GM12873 (cell line): ENCODE measurements around the gene DHX32.
"Not testable (repeated sequence)": the region's sequence is repeated elsewhere in the genome, so short reads cannot be mapped to it uniquely, and the experiment has no call there.

Experiments used
- TF ChIP-seq, protein P1 (sequence below): IDR thresholded peaks from 2 replicates; pipeline ENCODE4 v1.5.1; 2012; ENCODE audit warnings: low read depth, mild to moderate bottlenecking, moderate library complexity, low read length, control low read depth; ENCODE audit not compliant: insufficient read depth; ENCODE audit errors: missing control alignments

Gene DHX32

DNA sequence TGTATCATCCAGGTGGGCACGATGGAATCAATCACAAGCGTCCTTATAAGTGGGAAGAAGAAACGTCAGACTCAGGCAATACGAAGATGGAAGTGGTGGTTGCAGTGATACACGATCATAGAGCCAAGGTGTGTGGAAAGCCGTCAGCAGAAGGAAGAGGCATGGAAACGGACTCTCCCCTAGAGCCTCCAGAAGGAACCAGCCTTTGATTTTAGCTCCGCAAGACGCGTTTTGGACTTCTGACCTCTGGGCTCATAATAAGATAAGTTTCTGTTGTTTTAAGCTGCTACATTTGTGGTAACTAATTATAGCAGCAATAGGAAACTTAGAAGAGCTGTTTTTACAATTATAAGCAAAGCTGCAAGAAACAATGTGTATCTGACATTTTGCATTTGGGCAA lies 30.1 kb upstream of the DHX32 start:
- TF ChIP-seq, protein P1, sequence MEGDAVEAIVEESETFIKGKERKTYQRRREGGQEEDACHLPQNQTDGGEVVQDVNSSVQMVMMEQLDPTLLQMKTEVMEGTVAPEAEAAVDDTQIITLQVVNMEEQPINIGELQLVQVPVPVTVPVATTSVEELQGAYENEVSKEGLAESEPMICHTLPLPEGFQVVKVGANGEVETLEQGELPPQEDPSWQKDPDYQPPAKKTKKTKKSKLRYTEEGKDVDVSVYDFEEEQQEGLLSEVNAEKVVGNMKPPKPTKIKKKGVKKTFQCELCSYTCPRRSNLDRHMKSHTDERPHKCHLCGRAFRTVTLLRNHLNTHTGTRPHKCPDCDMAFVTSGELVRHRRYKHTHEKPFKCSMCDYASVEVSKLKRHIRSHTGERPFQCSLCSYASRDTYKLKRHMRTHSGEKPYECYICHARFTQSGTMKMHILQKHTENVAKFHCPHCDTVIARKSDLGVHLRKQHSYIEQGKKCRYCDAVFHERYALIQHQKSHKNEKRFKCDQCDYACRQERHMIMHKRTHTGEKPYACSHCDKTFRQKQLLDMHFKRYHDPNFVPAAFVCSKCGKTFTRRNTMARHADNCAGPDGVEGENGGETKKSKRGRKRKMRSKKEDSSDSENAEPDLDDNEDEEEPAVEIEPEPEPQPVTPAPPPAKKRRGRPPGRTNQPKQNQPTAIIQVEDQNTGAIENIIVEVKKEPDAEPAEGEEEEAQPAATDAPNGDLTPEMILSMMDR: no peak

DNA sequence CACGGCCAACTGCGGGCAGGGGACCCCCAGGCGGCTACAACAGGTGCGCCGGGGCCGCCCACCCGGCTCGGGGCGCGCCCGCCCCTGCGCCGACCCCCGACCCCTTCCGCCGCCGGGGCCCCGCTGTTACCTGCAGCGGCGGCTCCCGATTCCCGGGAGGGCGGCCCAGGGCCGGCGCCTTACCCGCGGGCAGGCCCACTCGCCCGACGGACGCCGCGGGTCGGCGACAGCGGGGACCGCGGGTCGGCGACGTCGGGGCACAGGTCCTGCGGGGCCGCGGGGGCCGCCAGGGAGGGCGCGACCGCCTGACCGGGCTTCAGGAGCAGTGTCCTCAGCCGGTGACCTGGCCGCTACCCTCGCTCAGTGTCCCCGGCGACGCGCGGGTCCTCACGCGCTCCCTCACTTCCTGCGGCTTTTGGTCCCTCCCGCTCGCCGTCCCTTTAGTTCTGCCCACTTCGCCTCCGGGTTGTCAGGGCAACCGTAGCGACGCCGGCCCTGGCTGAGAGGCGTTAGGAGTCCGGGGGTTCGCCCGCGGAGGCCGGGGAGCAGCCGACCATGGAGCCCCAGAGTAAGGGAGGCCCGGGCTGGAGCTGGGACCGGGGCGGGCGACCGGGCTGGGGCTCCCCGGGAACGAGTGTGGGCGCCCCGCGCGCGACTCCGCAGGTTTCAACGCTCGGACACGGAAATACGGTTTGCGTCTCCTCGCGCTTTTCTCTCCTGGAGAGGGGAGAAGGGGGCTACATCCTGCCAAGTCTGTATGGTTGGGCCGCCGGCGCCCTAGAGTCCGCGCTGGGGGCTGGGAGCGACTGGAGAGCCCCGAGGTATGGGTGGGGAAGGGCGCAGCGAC lies 15.2 kb upstream of the DHX32 start, which contains the start of gene FANK1:
Gene FANK1, plus strand, starts transcription at position 477 of the 847 bp plus-strand sequence. Its CDS starts 79 bp downstream, at position 556.
- TF ChIP-seq, protein P1: not testable (repeated sequence)

DNA sequence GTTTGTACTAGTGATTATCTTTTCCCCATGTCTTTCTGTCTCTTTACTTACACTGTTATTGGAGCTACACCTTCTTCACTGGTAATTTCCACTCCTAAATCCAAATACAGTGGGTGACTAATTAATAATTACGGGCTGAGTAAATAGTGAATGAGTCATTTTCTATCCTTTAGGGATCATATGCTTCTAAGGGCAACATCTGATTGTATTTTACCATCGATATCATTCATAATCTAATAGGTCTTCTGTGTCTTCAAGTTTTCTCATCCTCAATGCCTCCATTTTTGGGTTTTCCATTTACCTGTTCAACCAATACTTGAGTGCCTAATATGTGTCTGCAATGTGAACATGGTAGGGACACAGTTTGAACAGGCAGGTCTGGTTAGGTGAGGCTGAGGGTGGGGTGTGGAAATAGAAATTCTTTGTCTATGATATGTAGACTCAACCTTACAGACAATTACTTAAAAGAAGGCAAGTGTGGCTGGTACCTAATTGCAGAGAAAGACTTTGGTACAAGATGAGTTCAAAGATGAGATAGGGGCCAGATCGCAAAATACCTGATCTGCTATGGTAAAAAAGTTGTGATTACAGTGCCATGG lies 5.9 kb upstream of the DHX32 start:
- TF ChIP-seq, protein P1: no peak

DNA sequence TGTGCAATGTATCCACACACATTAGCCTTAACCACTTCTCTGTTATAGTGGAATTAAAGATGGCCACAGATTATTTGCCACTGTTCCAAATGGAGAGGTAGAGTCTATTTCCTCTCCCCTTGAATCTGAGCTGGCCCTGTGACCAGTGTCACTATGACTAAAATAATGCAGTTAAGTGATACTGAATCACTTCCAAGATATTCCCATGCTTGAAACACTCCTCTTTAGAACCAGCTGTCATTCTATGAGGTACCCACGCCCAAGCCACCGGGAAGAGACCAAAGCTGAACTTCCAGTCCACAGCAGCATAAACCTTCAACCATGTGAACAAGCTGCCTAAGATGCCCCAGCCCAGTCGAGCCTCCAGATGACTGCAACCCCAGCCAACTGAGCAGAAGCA lies 2.1 kb upstream of the DHX32 start:
- TF ChIP-seq, protein P1: no peak

DNA sequence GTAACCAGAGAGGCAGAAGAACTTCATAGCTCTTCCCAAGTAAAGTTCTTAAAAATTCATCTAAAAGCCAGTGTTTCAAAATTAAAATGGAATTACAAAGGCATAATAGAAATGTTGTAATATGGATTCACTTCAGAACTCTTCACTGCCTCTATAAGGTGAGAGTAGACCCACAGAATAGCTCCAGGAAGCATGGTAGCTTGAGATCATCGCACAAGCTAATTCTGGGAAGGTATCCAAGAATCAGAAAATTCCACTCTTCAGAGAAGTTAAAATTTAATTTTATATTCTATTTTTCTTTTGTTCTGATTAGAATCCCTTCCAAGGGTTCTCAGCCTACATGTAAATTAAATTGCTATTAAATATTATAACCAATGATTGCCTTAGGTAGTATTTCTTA lies 1.5 kb upstream of the DHX32 start:
- TF ChIP-seq, protein P1: no peak

DNA sequence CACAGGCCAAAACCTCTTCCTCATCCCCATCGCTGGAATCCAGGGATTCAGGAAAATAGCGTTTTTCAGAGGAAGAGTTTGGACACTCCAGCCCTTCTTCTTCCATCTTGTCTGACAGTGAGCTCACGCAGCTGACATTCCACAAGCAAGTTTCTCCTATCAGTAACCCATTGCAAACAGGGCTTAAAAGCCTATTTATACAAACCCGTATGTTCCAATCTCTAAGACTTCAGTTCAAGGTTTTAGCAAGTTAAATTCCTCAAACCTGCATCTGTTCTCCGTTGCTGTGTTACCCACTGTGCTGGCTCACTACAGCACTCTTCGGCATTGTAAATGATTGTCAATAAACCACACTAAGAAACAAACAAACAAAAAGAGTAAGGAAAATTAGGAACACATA lies 373 bp downstream of the DHX32 start:
- TF ChIP-seq, protein P1: no peak
